ENCODE measurements around the gene RBFOX1.

Gene RBFOX1

DNA sequence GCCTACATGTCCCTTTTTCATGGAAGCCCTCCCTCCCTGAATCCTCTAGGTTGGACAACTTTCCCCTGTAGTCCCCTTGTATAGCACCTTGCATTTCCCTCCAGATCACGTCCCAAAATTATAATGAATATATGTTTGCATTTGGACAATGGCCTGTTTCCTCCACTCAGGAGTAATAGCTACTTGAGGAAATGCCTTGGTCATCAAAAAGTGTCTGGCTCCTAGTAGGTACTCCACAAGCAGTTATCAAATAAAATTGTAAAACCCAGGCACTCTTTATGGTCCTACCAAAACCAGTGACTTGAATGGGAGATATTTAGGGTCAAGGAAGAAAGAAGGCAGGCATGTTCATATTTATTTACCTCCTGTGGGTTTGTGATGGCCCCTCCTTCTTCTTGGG is 59.6 kb downstream of the RBFOX1 start:
- H3K9ac ChIP-seq (ENCODE audit: low read length in 2 of 2): no peak overlapping the region
- no peak overlapping the region for H3K27ac ChIP-seq (ENCODE audit: low read length)
- H3K9me3 ChIP-seq (ENCODE audit: control insufficient read depth in 2 of 2, low read length in 2 of 2): no peaks in the 10 kb centered on the region
- H3K4me1 ChIP-seq (ENCODE audit: control insufficient read depth, insufficient read depth, low read length): no peaks in the 10 kb centered on the region
- H3K36me3 ChIP-seq (ENCODE audit: control insufficient read depth in 2 of 2, insufficient read depth in 2 of 2, low read length in 2 of 2): no peaks in the 10 kb centered on the region
- H3K27me3 ChIP-seq (ENCODE audit: control insufficient read depth in 1 of 2, insufficient read depth in 2 of 2, low read length in 2 of 2): no peaks in the 10 kb centered on the region
- no peak overlapping the region for H3K4me3 ChIP-seq (ENCODE audit: low read length in 2 of 2)

DNA sequence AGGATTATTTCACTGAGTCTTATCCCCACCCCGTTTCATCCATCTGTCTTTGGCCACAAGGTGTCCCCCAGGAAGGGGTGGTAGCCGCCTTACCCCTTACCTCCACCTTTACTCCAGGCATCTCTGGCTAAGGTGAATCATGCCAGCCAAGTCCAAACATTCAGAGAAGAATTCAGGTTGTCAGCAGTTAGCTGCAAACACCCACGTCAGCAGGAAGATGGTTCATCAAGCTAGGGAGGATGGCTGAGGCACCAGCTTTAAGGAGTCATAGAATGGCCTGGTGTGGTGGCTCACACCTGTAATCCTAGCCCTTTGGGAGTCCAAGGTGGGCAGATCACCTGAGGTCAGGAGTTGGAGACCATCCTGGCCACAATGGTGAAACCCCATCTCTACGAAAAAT is 61.0 kb downstream of the RBFOX1 start:
- no peaks in the 10 kb centered on the region for H3K9me3 ChIP-seq (ENCODE audit: control insufficient read depth in 2 of 2, low read length in 2 of 2)
- H3K9ac ChIP-seq (ENCODE audit: low read length in 2 of 2): no peak overlapping the region
- H3K4me3 ChIP-seq (ENCODE audit: low read length in 2 of 2): no peak overlapping the region
- H3K27ac ChIP-seq (ENCODE audit: low read length): no peak overlapping the region
- no peaks in the 10 kb centered on the region for H3K4me1 ChIP-seq (ENCODE audit: control insufficient read depth, insufficient read depth, low read length)
- no peaks in the 10 kb centered on the region for H3K27me3 ChIP-seq (ENCODE audit: control insufficient read depth in 1 of 2, insufficient read depth in 2 of 2, low read length in 2 of 2)
- H3K36me3 ChIP-seq (ENCODE audit: control insufficient read depth in 2 of 2, insufficient read depth in 2 of 2, low read length in 2 of 2): no peaks in the 10 kb centered on the region

- H3K27ac ChIP-seq (ENCODE audit: low read length): no peak overlapping the region
- H3K4me1 ChIP-seq (ENCODE audit: control insufficient read depth, insufficient read depth, low read length): no peaks in the 10 kb centered on the region
- no peaks in the 10 kb centered on the region for H3K36me3 ChIP-seq (ENCODE audit: control insufficient read depth in 2 of 2, insufficient read depth in 2 of 2, low read length in 2 of 2)
- H3K9me3 ChIP-seq (ENCODE audit: control insufficient read depth in 2 of 2, low read length in 2 of 2): no peaks in the 10 kb centered on the region
- H3K4me3 ChIP-seq (ENCODE audit: low read length in 2 of 2): no peak overlapping the region
- H3K9ac ChIP-seq (ENCODE audit: low read length in 2 of 2): no peak overlapping the region
- no peaks in the 10 kb centered on the region for H3K27me3 ChIP-seq (ENCODE audit: control insufficient read depth in 1 of 2, insufficient read depth in 2 of 2, low read length in 2 of 2)
Observed at GRCh38 chr16:7394720-7395336, 62.2 kb downstream of the RBFOX1 start.

- H3K27ac ChIP-seq (ENCODE audit: low read length): no peak overlapping the region
- no peak overlapping the region for H3K4me3 ChIP-seq (ENCODE audit: low read length in 2 of 2)
- H3K27me3 ChIP-seq (ENCODE audit: control insufficient read depth in 1 of 2, insufficient read depth in 2 of 2, low read length in 2 of 2): no peaks in the 10 kb centered on the region
- no peaks in the 10 kb centered on the region for H3K9me3 ChIP-seq (ENCODE audit: control insufficient read depth in 2 of 2, low read length in 2 of 2)
- no peaks in the 10 kb centered on the region for H3K4me1 ChIP-seq (ENCODE audit: control insufficient read depth, insufficient read depth, low read length)
- H3K36me3 ChIP-seq (ENCODE audit: control insufficient read depth in 2 of 2, insufficient read depth in 2 of 2, low read length in 2 of 2): no peaks in the 10 kb centered on the region
- H3K9ac ChIP-seq (ENCODE audit: low read length in 2 of 2): no peak overlapping the region
Observed at GRCh38 chr16:7397901-7398300, 65.3 kb downstream of the RBFOX1 start.

DNA sequence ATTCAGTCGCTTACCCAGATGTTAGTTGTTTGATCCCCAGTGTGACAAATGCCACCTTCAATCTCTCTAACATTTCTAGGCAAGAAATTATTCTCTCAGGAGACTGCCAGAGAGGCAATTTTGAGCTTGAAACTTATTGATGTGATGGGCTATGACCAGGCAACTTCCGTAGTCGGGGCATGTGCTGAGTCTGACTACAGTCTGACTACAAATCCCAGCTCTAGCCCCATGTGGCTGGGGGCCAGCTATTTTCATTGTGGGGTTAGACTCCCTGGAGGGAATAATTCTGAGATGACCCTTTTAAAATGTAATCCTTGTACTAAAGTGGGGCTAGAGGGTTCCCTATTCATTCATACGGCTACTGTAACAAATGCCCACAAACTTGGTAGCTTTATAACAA is 65.9 kb downstream of the RBFOX1 start:
- Histone ChIP-seq H3K27ac (ENCODE audit: low read length) (no peak overlapping the region), H3K4me1 (ENCODE audit: control insufficient read depth, insufficient read depth, low read length) (no peaks in the 10 kb centered on the region), H3K4me3 (ENCODE audit: low read length in 2 of 2) (no peak overlapping the region), H3K36me3 (ENCODE audit: control insufficient read depth in 2 of 2, insufficient read depth in 2 of 2, low read length in 2 of 2) (no peaks in the 10 kb centered on the region), H3K9me3 (ENCODE audit: control insufficient read depth in 2 of 2, low read length in 2 of 2) (no peaks in the 10 kb centered on the region), H3K27me3 (ENCODE audit: control insufficient read depth in 1 of 2, insufficient read depth in 2 of 2, low read length in 2 of 2) (no peaks in the 10 kb centered on the region), H3K9ac (ENCODE audit: low read length in 2 of 2) (no peak overlapping the region)

DNA sequence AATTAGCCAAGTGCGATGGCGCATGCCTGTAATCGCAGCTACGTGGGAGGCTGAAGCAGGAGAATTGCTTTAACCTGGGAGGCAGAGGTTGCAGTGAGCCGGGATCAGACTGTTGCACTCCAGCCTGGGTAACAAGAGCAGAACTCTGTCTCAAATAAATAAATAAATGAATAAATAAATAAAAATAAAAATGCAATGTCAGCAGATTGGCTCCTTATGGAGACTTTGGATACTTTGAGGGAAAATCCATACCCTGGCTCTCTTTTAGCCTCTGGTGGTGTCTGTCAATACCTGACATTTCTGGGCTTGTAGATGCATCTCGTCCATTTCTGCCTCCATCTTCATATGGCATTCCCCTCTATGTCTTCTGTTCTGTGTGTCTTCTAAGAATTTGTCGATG is 66.7 kb downstream of the RBFOX1 start:
- no peak overlapping the region for H3K27ac ChIP-seq (ENCODE audit: low read length)
- no peaks in the 10 kb centered on the region for H3K9me3 ChIP-seq (ENCODE audit: control insufficient read depth in 2 of 2, low read length in 2 of 2)
- H3K4me1 ChIP-seq (ENCODE audit: control insufficient read depth, insufficient read depth, low read length): no peaks in the 10 kb centered on the region

DNA sequence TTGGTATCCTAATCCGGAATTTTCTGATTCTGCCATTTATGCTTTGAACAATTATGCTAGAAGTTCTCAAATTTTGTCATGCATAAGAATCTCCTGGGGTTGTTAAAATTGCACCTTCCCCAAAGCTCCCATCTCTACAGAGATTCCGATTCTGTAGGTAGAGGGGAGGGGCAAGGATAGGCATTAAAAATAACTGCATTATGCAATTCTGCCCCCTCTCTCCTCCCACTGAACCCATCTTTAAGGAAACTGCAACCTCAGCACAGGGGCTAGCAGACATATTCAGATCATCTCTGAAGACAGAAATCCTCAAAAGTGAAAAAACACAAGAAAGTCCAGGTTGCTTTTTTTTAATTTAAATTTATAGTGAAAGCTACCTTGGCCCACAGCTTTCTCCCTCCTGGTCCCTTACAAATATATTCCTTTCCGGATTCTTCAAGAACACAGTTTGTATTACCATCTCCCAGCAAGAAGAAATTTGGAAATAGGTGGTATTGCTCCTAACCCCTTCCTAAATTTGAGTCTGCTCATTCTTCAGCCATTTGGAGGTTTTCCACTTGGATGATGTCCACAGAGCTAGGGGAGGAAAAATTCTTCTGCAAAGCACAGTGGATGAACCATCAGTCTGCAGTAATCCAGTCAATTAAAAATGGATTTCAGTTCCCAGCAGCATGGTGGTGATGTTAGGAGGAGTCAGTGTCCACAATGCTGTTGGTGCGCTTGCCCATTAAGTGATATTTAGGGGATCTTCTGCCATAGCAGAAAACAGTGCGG is 67.7 kb downstream of the RBFOX1 start:
- H3K27me3 ChIP-seq (ENCODE audit: control insufficient read depth in 1 of 2, insufficient read depth in 2 of 2, low read length in 2 of 2): no peaks in the 10 kb centered on the region

More for the DNA sequence above, 66.7 kb downstream of the RBFOX1 start:
- no peak overlapping the region for H3K4me3 ChIP-seq (ENCODE audit: low read length in 2 of 2)
- no peaks in the 10 kb centered on the region for H3K36me3 ChIP-seq (ENCODE audit: control insufficient read depth in 2 of 2, insufficient read depth in 2 of 2, low read length in 2 of 2)
- no peaks in the 10 kb centered on the region for H3K27me3 ChIP-seq (ENCODE audit: control insufficient read depth in 1 of 2, insufficient read depth in 2 of 2, low read length in 2 of 2)
- H3K9ac ChIP-seq (ENCODE audit: low read length in 2 of 2): no peak overlapping the region

GRCh38 chr16:7404217-7404616 is 71.6 kb downstream of the RBFOX1 start:
- no peaks in the 10 kb centered on the region for H3K36me3 ChIP-seq (ENCODE audit: control insufficient read depth in 2 of 2, insufficient read depth in 2 of 2, low read length in 2 of 2)
- H3K4me1 ChIP-seq (ENCODE audit: control insufficient read depth, insufficient read depth, low read length): no peaks in the 10 kb centered on the region
- peaks cover 0 to 2% of the 10 kb centered on the region in 2 donors for H3K27me3 ChIP-seq (ENCODE audit: control insufficient read depth in 1 of 2, insufficient read depth in 2 of 2, low read length in 2 of 2)
- peaks cover 0 to 7% of the 10 kb centered on the region in 2 donors for H3K9me3 ChIP-seq (ENCODE audit: control insufficient read depth in 2 of 2, low read length in 2 of 2)
- H3K27ac ChIP-seq (ENCODE audit: low read length): no peak overlapping the region
- no peak overlapping the region for H3K9ac ChIP-seq (ENCODE audit: low read length in 2 of 2)
- no peak overlapping the region for H3K4me3 ChIP-seq (ENCODE audit: low read length in 2 of 2)

More for the DNA sequence above, 67.7 kb downstream of the RBFOX1 start:
- H3K9me3 ChIP-seq (ENCODE audit: control insufficient read depth in 2 of 2, low read length in 2 of 2): no peaks in the 10 kb centered on the region
- H3K27ac ChIP-seq (ENCODE audit: low read length): no peak overlapping the region
- H3K9ac ChIP-seq (ENCODE audit: low read length in 2 of 2): no peak overlapping the region
- H3K36me3 ChIP-seq (ENCODE audit: control insufficient read depth in 2 of 2, insufficient read depth in 2 of 2, low read length in 2 of 2): no peaks in the 10 kb centered on the region
- H3K4me1 ChIP-seq (ENCODE audit: control insufficient read depth, insufficient read depth, low read length): no peaks in the 10 kb centered on the region
- H3K4me3 ChIP-seq (ENCODE audit: low read length in 2 of 2): no peak overlapping the region

DNA sequence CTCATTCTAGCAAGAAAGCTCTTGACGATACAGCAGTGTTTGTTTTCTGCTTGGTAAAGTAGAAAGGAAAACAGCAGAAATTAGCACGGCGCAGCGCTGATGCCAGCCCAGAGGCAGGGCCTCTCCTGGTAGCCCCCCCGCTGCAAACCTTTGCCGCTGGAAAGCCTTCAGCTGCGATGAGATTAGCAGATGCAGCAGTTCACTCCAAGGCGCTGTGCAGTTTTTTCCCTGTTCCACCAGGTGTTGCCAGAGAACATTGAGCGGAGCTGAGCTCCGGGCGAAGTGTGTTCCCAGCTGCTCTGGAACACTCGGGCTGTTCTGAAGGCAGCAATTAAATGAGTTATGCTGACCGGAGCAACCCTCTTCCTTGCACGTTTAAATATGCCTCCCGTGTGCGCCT is 72.5 kb downstream of the RBFOX1 start:
- Histone ChIP-seq H3K36me3 (ENCODE audit: control insufficient read depth in 2 of 2, insufficient read depth in 2 of 2, low read length in 2 of 2) (no peaks in the 10 kb centered on the region), H3K9me3 (ENCODE audit: control insufficient read depth in 2 of 2, low read length in 2 of 2) (peaks cover 0 to 7% of the 10 kb centered on the region in 2 donors), H3K4me3 (ENCODE audit: low read length in 2 of 2) (no peak overlapping the region), H3K4me1 (ENCODE audit: control insufficient read depth, insufficient read depth, low read length) (no peaks in the 10 kb centered on the region), H3K27me3 (ENCODE audit: control insufficient read depth in 1 of 2, insufficient read depth in 2 of 2, low read length in 2 of 2) (peaks cover 0 to 2% of the 10 kb centered on the region in 2 donors), H3K9ac (ENCODE audit: low read length in 2 of 2) (no peak overlapping the region), H3K27ac (ENCODE audit: low read length) (no peak overlapping the region)

GRCh38 chr16:7408700-7409365 is 76.2 kb downstream of the RBFOX1 start:
- peaks cover 0 to 2% of the 10 kb centered on the region in 2 donors for H3K27me3 ChIP-seq (ENCODE audit: control insufficient read depth in 1 of 2, insufficient read depth in 2 of 2, low read length in 2 of 2)
- H3K4me3 ChIP-seq (ENCODE audit: low read length in 2 of 2): no peak overlapping the region
- no peak overlapping the region for H3K9ac ChIP-seq (ENCODE audit: low read length in 2 of 2)
- H3K9me3 ChIP-seq (ENCODE audit: control insufficient read depth in 2 of 2, low read length in 2 of 2): peaks cover 0 to 7% of the 10 kb centered on the region in 2 donors
- H3K27ac ChIP-seq (ENCODE audit: low read length): no peak overlapping the region
- no peaks in the 10 kb centered on the region for H3K36me3 ChIP-seq (ENCODE audit: control insufficient read depth in 2 of 2, insufficient read depth in 2 of 2, low read length in 2 of 2)
- H3K4me1 ChIP-seq (ENCODE audit: control insufficient read depth, insufficient read depth, low read length): no peaks in the 10 kb centered on the region

DNA sequence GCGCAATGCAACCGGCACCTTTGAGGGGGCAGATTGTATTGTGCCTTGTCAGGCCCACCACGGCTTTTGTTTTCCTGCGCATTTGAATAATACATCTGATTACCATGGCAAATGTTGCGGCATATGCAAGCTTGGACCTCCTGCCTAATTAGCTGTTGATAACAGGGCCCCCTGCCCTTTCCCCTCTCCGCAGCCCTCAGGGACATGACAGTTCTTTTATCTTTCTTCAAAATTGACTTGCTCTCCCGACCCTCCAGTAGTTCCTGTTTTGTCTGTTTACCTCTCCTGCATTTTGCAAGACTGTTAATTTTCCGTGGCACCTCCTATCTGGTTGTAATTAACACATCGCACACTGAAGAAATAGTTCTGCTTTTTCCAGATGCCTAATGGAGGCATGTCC is 86.8 kb downstream of the RBFOX1 start:
- no peaks in the 10 kb centered on the region for H3K9me3 ChIP-seq (ENCODE audit: control insufficient read depth in 2 of 2, low read length in 2 of 2)
- no peaks in the 10 kb centered on the region for H3K4me1 ChIP-seq (ENCODE audit: control insufficient read depth, insufficient read depth, low read length)
- H3K36me3 ChIP-seq (ENCODE audit: control insufficient read depth in 2 of 2, insufficient read depth in 2 of 2, low read length in 2 of 2): no peaks in the 10 kb centered on the region
- no peak overlapping the region for H3K4me3 ChIP-seq (ENCODE audit: low read length in 2 of 2)
- peaks cover 3% of the 10 kb centered on the region in 2 donors for H3K27me3 ChIP-seq (ENCODE audit: control insufficient read depth in 1 of 2, insufficient read depth in 2 of 2, low read length in 2 of 2)
- H3K9ac ChIP-seq (ENCODE audit: low read length in 2 of 2): no peak overlapping the region
- no peak overlapping the region for H3K27ac ChIP-seq (ENCODE audit: low read length)
